Prostate gland (tissue), 2 donors: ENCODE results near the gene MAB21L3. TPM values are rescaled to one million over a fixed set of nuclear protein-coding genes. Genes with fewer than 3 reads are reported as not detected.

Experiments used
- DNase-seq: peaks from one replicate; pipeline ENCODE4 v3.0.0-alpha.2; 2019; ENCODE audit warnings: low spot score
- H3K27ac ChIP-seq, 2 donors: fragments of 200-600 bp; sonication (generic); 2 replicates each; pipeline ENCODE4 v1.5.1; 2017 to 2019
- H3K27me3 ChIP-seq: fragments of 200-600 bp; sonication (generic); replicated peaks from 2 replicates; pipeline ENCODE4 v1.5.1; 2019; ENCODE audit not compliant: insufficient read depth
- H3K36me3 ChIP-seq, 2 donors: fragments of 200-600 bp; sonication (generic); 1 replicate in 1 of 2; 2 replicates in 1 of 2; pipeline versions ENCODE4 v1.5.1 to v1.8.1; 2017 to 2019
- H3K4me1 ChIP-seq: fragments of 200-600 bp; sonication (generic); replicated peaks from 2 replicates; pipeline ENCODE4 v1.5.1; 2019
- H3K4me3 ChIP-seq, 2 donors: fragments of 200-600 bp; sonication (generic); 2 replicates each; pipeline ENCODE4 v1.5.1; 2017 to 2019
- H3K9me3 ChIP-seq: fragments of 200-600 bp; sonication (generic); 2 replicates; pipeline ENCODE4 v1.5.1; 2017
- CTCF ChIP-seq, 4 experiments: fragments of 200-600 bp in 2 of 4; fragments of 450-650 bp in 2 of 4; sonication (generic) in 2 of 4; IDR thresholded peaks; 1 replicate in 3 of 4; 2 replicates in 1 of 4; pipeline ENCODE4 v1.5.1; 2016 to 2019; ENCODE audit warnings: antibody characterized with exemption in 4 of 4, mild to moderate bottlenecking in 2 of 4, moderate library complexity in 2 of 4
- POLR2A ChIP-seq: fragments of 450-650 bp; IDR thresholded peaks from one replicate; pipeline ENCODE4 v1.6.1; 2016; ENCODE audit warnings: antibody characterized with exemption, mild to moderate bottlenecking
- POLR2AphosphoS5 ChIP-seq: sonication (generic); formaldehyde crosslinking; IDR thresholded peaks from one replicate; pipeline ENCODE4 v1.6.1; 2017; ENCODE audit warnings: antibody characterized with exemption
- WGBS: methylation state at CpG from one replicate; pipeline ENCODE4 v1.1.5; 2018; 5-methylcytosine and 5-hydroxymethylcytosine counted together
- intact Hi-C: fragments of 100-400 bp; cut with DNase I; formaldehyde crosslinking; loops from one replicate; pipeline ENCODE4 v1.14.2; 2022
- total RNA-seq, 2 donors: library from RNA; depleted of rRNA; stranded (reverse); fragments of >200 nt; gene quantifications; one replicate each; pipeline ENCODE4 v1.1.0, GENCODE V29; 2016

Gene MAB21L3
- total RNA-seq, 2 donors from 2014 or later: 4.4 to 4.7 TPM

- Histone ChIP-seq H3K36me3 (no peaks in the 10 kb centered on the region), H3K4me1 (no peaks in the 10 kb centered on the region), H3K27me3 (no peaks in the 10 kb centered on the region), H3K9me3 (no peaks in the 10 kb centered on the region), H3K27ac (no peak overlapping the region), H3K4me3 (no peak overlapping the region)
- intact Hi-C loops: no loop called here
- DNase-seq: no peak
- WGBS: 91% methylated on average over 13 of the region's 13 CpGs
- TF ChIP-seq POLR2AphosphoS5: no peak
- TF ChIP-seq CTCF (IDR thresholded peaks at IDR 0.05): no peak
- TF ChIP-seq POLR2A: no peak
Measured at GRCh38 chr1:116127123-116127847, 16.1 kb downstream of the MAB21L3 start.

DNA sequence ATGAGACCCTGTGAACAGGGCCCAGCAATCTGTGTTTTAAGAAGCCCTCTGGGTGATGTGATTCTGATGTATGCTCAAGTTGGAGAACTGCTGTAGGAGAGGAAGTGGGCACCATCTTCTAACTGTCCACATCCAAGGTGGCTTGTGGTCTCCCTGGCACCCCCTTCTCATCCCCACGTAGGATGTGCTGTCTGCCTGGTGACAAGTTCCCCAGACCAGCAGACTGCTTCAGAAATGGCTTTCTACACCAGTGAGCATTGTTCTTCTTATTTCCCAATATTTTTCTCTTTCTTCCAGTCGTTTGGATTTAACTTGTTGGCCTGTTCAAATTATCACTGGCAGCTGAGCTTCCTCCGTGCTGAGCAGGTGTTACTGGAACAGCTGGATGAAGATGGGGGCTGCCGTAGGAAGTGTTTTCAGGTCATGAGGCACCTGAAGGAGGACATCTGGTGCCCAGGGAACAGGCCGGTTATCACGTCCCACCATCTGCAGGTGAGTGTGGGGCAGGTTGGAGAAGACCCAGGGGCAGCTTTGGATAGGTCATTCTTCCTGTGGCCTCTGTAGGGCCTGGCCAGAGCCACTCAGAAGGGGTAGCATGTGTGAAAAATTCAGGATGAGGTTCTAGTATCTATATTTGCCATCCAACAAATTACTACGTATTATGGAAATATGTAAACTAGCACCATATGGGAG lies 16.8 kb downstream of the MAB21L3 start:
- Histone ChIP-seq H3K4me3 (no peak overlapping the region), H3K27me3 (no peaks in the 10 kb centered on the region), H3K27ac (no peak overlapping the region), H3K9me3 (no peaks in the 10 kb centered on the region), H3K36me3 (no peaks in the 10 kb centered on the region), H3K4me1 (no peaks in the 10 kb centered on the region)
- intact Hi-C loops: no loop called here
- WGBS: 91% methylated on average over 7 of the region's 7 CpGs
- TF ChIP-seq CTCF (IDR thresholded peaks at IDR 0.05) (no peak), POLR2AphosphoS5 (no peak), POLR2A (no peak)
- DNase-seq: no peak

DNA sequence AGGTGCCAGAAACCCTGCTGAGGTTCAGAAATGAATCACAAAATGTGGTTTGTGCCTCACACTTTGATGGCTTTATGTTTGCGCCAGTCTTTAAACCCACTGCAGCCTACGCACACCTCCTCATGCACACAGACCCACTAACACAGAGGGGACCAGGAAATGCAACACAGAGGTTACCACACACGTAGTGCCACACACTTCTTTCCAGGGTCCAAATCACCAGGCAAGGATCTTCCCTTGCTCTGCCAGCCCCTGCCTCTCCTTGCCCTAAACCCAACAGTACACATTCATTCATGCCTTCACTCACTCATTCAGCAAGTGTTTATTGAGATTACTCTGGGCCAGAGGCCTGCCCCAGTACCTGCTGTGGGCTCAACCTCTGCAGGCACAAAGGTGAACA lies 17.5 kb downstream of the MAB21L3 start:
- Histone ChIP-seq H3K36me3 (no peaks in the 10 kb centered on the region), H3K9me3 (no peaks in the 10 kb centered on the region), H3K4me1 (no peaks in the 10 kb centered on the region), H3K27ac (no peak overlapping the region), H3K4me3 (no peak overlapping the region), H3K27me3 (no peaks in the 10 kb centered on the region)
- intact Hi-C loops: no loop called here
- TF ChIP-seq CTCF (IDR thresholded peaks at IDR 0.05): no peak
- no peak for TF ChIP-seq POLR2A
- no peak for TF ChIP-seq POLR2AphosphoS5
- WGBS: 91% methylated on average over 3 of the region's 3 CpGs
- no peak for DNase-seq

DNA sequence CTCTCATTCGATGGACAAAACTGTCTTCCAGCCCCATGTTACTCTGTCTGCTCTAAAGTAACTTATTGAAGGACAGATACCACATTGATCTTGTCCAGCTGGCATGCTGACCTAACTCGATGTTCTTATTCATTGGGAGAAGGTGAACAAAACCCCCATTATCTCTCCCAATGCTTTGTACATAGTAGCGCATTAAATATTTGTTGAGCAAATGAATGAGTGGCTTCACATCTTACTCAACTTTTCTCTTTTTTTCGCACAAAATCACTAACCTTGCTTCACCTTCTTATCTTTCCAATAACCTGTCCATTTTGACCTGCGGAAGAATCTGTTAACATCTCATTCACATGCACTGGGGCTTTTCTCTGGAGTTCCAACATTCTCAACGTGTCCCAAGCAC lies 18.3 kb downstream of the MAB21L3 start:
- 77% methylated on average over 6 of the region's 6 CpGs for WGBS
- Histone ChIP-seq H3K4me1 (no peaks in the 10 kb centered on the region), H3K27me3 (no peaks in the 10 kb centered on the region), H3K36me3 (no peaks in the 10 kb centered on the region), H3K4me3 (no peak overlapping the region), H3K27ac (no peak overlapping the region), H3K9me3 (no peaks in the 10 kb centered on the region)
- DNase-seq: no peak
- TF ChIP-seq POLR2AphosphoS5: no peak
- intact Hi-C loops: no loop called here

GRCh38 chr1:116130356-116130755 lies 19.2 kb downstream of the MAB21L3 start:
- no peak overlapping the region for H3K4me3 ChIP-seq
- TF ChIP-seq POLR2AphosphoS5 (no peak), CTCF (IDR thresholded peaks at IDR 0.05) (no peak), POLR2A (no peak)
- no peaks in the 10 kb centered on the region for H3K9me3 ChIP-seq
- no peaks in the 10 kb centered on the region for H3K27me3 ChIP-seq
- intact Hi-C loops: no loop called here
- no peaks in the 10 kb centered on the region for H3K4me1 ChIP-seq
- H3K36me3 ChIP-seq: no peaks in the 10 kb centered on the region
- no peak for DNase-seq
- no peak overlapping the region for H3K27ac ChIP-seq
